Measurements from ENCODE around the gene NABP1.

- TF ChIP-seq USF2 (IDR thresholded peaks at IDR 0.05; ENCODE audit: borderline replicate concordance, low read depth, low read length) (no peak), CTCF (IDR thresholded peaks at IDR 0.05) (no peak), EP300 (IDR thresholded peaks at IDR 0.05; ENCODE audit: borderline replicate concordance in 1 of 2, low read depth in 1 of 2, low read length in 1 of 2) (no peak)
Observed at GRCh38 chr2:191693778-191694177, 15.8 kb downstream of the NABP1 start.
